HepG2 (cell line): ENCODE measurements around the gene CENPB. TPM values are rescaled to one million over a fixed set of nuclear protein-coding genes. Genes with fewer than 3 reads are reported as not detected.
A peak's percentile ranks its signal among the peaks of the same experiment; 100 is the strongest.

Source experiments
- CC2D1A ChIP-seq: sonication (generic); formaldehyde crosslinking; IDR thresholded peaks from 2 replicates; pipeline ENCODE4 v1.8.1; 2023; ENCODE audit warnings: mild to moderate bottlenecking, missing genetic modification reagents
- CTCF ChIP-seq: sonication (generic); formaldehyde crosslinking; IDR thresholded peaks from 2 replicates; pipeline ENCODE4 v1.5.0; 2020; ENCODE audit warnings: mild to moderate bottlenecking, missing genetic modification reagents, moderate library complexity
- ERF ChIP-seq: IDR thresholded peaks from 2 replicates; pipeline ENCODE4 v1.6.1; 2018; ENCODE audit warnings: missing biosample characterization, missing genetic modification reagents
- GABPB1 ChIP-seq: IDR thresholded peaks from 2 replicates; pipeline ENCODE4 v1.6.1; 2016; ENCODE audit warnings: mild to moderate bottlenecking, missing genetic modification reagents, moderate library complexity, missing compliant biosample characterization
- GATA4 ChIP-seq: sonication (generic); IDR thresholded peaks from 2 replicates; pipeline ENCODE4 v1.6.1; 2016; ENCODE audit warnings: antibody characterized with exemption, low read depth, borderline replicate concordance
- KDM4B ChIP-seq: sonication (generic); formaldehyde crosslinking; IDR thresholded peaks from 2 replicates; pipeline ENCODE4 v1.4.0; 2020; ENCODE audit warnings: missing genetic modification reagents
- PHF21A ChIP-seq: sonication (generic); formaldehyde crosslinking; IDR thresholded peaks from 2 replicates; pipeline ENCODE4 v1.5.0; 2020; ENCODE audit warnings: mild to moderate bottlenecking, missing genetic modification reagents
- RAD21 ChIP-seq: fragments of 450-650 bp; formaldehyde crosslinking; IDR thresholded peaks from 2 replicates; pipeline ENCODE4 v1.5.0; 2020; ENCODE audit warnings: mild to moderate bottlenecking
- RBAK ChIP-seq: sonication (generic); formaldehyde crosslinking; IDR thresholded peaks from 2 replicates; pipeline ENCODE4 v1.5.1; 2020; ENCODE audit warnings: mild to moderate bottlenecking, missing genetic modification reagents
- SIN3B ChIP-seq: fragments of 150-350 bp; IDR thresholded peaks from 2 replicates; pipeline ENCODE4 v1.6.1; 2014; ENCODE audit warnings: low read length
- SIX4 ChIP-seq: sonication (generic); formaldehyde crosslinking; IDR thresholded peaks from 2 replicates; pipeline ENCODE4 v1.4.0; 2020; ENCODE audit warnings: missing genetic modification reagents
- SNAPC2 ChIP-seq: sonication (generic); formaldehyde crosslinking; IDR thresholded peaks from 2 replicates; pipeline ENCODE4 v1.8.1; 2022; ENCODE audit warnings: mild to moderate bottlenecking, missing genetic modification reagents
- ZBTB40 ChIP-seq, 2 experiments: fragments of 450-650 bp in 1 of 2; sonication (generic) in 1 of 2; formaldehyde crosslinking in 1 of 2; IDR thresholded peaks; 2 replicates each; pipeline versions ENCODE4 v1.6.1 to v1.8.0; 2016 to 2022; ENCODE audit warnings: antibody characterized with exemption in 1 of 2, mild to moderate bottlenecking in 1 of 2, missing genetic modification reagents in 1 of 2
- ZFP41 ChIP-seq: sonication (generic); formaldehyde crosslinking; IDR thresholded peaks from 2 replicates; pipeline ENCODE4 v1.4.0; 2020; ENCODE audit warnings: mild to moderate bottlenecking, missing genetic modification reagents, borderline replicate concordance
- ZNF350 ChIP-seq: sonication (generic); formaldehyde crosslinking; IDR thresholded peaks from 2 replicates; pipeline ENCODE4 v1.4.0; 2020; ENCODE audit warnings: mild to moderate bottlenecking, low read depth, missing genetic modification reagents, borderline replicate concordance
- ZNF382 ChIP-seq: sonication (generic); formaldehyde crosslinking; IDR thresholded peaks from 2 replicates; pipeline ENCODE4 v1.5.0; 2020; ENCODE audit warnings: missing genetic modification reagents, mild to moderate bottlenecking, borderline replicate concordance
- ZNF484 ChIP-seq: sonication (generic); formaldehyde crosslinking; IDR thresholded peaks from 2 replicates; pipeline ENCODE4 v1.5.1; 2020; ENCODE audit warnings: mild to moderate bottlenecking, low read depth, missing genetic modification reagents, borderline replicate concordance
- ZNF543 ChIP-seq: sonication (generic); formaldehyde crosslinking; IDR thresholded peaks from 2 replicates; pipeline ENCODE4 v1.4.0; 2020; ENCODE audit warnings: mild to moderate bottlenecking, missing genetic modification reagents
- polyA plus RNA-seq, 8 experiments: library from polyadenylated mRNA; depleted of rRNA in 3 of 8; stranded (reverse) in 7 of 8; unstranded in 1 of 8; fragments of >200 nt; fragmentation: Illumina TruSeq in 4 of 8; extraction: Trizol in 4 of 8; gene quantifications; 2 replicates each; pipeline versions ENCODE4 v1.2.1 to v1.2.3, GENCODE V29; 2011 to 2016; ENCODE audit warnings: low read depth in 4 of 8, missing spikeins in 1 of 8, mixed read lengths in 1 of 8; ENCODE audit not compliant: insufficient read depth in 1 of 8
- total RNA-seq, 5 experiments: library from RNA; depleted of rRNA; stranded (reverse); fragments of >200 nt; fragmentation: Illumina TruSeq; extraction: Trizol; gene quantifications; 2 replicates each; pipeline ENCODE4 v1.2.3, GENCODE V29; 2016; ENCODE audit warnings: low read depth in 1 of 5

Gene CENPB
- total and polyA plus RNA-seq, 2 of the 13 experiments (the other 11 are each of a cell fraction or from before 2014, with no cell fraction given): 10.4 to 54.5 TPM

- TF ChIP-seq ZNF484 (CRISPR knock-in tag): no peak
- TF ChIP-seq CTCF (CRISPR knock-in tag): peak; percentile 21; the same call in 1 of the 2 replicates
- no peak for TF ChIP-seq ZNF382 (CRISPR knock-in tag)
- no peak for TF ChIP-seq RBAK (CRISPR knock-in tag)
- peak; percentile 57; the same call in 1 of the 2 replicates for TF ChIP-seq GABPB1 (CRISPR knock-in tag)
- no peak for TF ChIP-seq SNAPC2
- TF ChIP-seq ZNF543 (CRISPR knock-in tag): no peak
- no peak for TF ChIP-seq ZBTB40 (IDR thresholded peaks at IDR 0.05)
- no peak for TF ChIP-seq ZBTB40 (CRISPR knock-in tag; IDR thresholded peaks at IDR 0.05)
- no peak for TF ChIP-seq RAD21 (CRISPR knock-in tag)
- TF ChIP-seq ZFP41: 0 out of 2 replicates have a peak, but pooled peaks have one; percentile 59
- no peak for TF ChIP-seq ZNF350 (CRISPR knock-in tag)
- no peak; the same call in 1 of the 2 replicates for TF ChIP-seq PHF21A
- TF ChIP-seq KDM4B (CRISPR knock-in tag): no peak
- TF ChIP-seq GATA4: no peak
- TF ChIP-seq CC2D1A (CRISPR knock-in tag): no peak
- TF ChIP-seq SIN3B: no peak
- TF ChIP-seq SIX4 (CRISPR knock-in tag): no peak
- no peak for TF ChIP-seq ERF
These were observed 8.6 kb downstream of the CENPB start (continued) for GRCh38 chr20:3777716-3778629.
